Naive thymus-derived CD4-positive, alpha-beta T cell (primary cell): ENCODE data around the gene CDR2. TPM values are rescaled to one million over a fixed set of nuclear protein-coding genes. Genes with fewer than 3 reads are reported as not detected.
A peak's percentile ranks its signal among the peaks of the same experiment; 100 is the strongest.

Experiments used
- ATAC-seq: fragments of 150-1000 bp; cut with Tn5 transposase; 2 replicates; pipeline ENCODE4 v1.10.0; 2021; ENCODE audit warnings: mild to moderate bottlenecking, moderate library complexity
- CTCF ChIA-PET: fragments of 350-600 bp; sonication (Branson Sonifier 250); formaldehyde crosslinking; loops from one replicate; lab custom pipeline; 2021; ENCODE audit warnings: antibody characterized with exemption; lab: Charles Lee
- POLR2A ChIA-PET: fragments of 350-600 bp; sonication (Branson Sonifier 250); formaldehyde crosslinking; loops from one replicate; lab custom pipeline; 2021; ENCODE audit warnings: antibody characterized with exemption, inconsistent platforms; lab: Charles Lee
- DNase-seq, 9 donors: peaks; one replicate each; pipeline versions ENCODE4 v3.0.0 to v3.0.0-alpha.2; 2020 to 2022; ENCODE audit warnings: mixed read lengths in 1 of 9
- H3K27ac ChIP-seq: one replicate; pipeline ENCODE4 v1.7.0; 2013; ENCODE audit warnings: mild to moderate bottlenecking, low read depth, low read length, moderate library complexity
- H3K27me3 ChIP-seq, 2 donors: one replicate each; pipeline ENCODE4 v1.7.0; 2013; ENCODE audit warnings: low read length in 2 of 2, mild to moderate bottlenecking in 2 of 2, moderate library complexity in 2 of 2; ENCODE audit not compliant: control insufficient read depth in 2 of 2, insufficient read depth in 2 of 2
- H3K36me3 ChIP-seq, 3 experiments: 1 replicate in 2 of 3; 2 replicates in 1 of 3; pipeline ENCODE4 v1.7.0; 2013; ENCODE audit warnings: low read length in 3 of 3, mild to moderate bottlenecking in 3 of 3, moderate library complexity in 1 of 3; ENCODE audit not compliant: insufficient read depth in 3 of 3, control insufficient read depth in 2 of 3
- H3K4me1 ChIP-seq, 2 donors: one replicate each; pipeline ENCODE4 v1.7.0; 2013; ENCODE audit warnings: low read length in 2 of 2, mild to moderate bottlenecking in 2 of 2, moderate library complexity in 1 of 2; ENCODE audit not compliant: control insufficient read depth in 2 of 2, insufficient read depth in 2 of 2
- H3K4me3 ChIP-seq: 2 replicates; pipeline ENCODE4 v1.7.0; 2013; ENCODE audit warnings: mild to moderate bottlenecking, low read length
- H3K9me3 ChIP-seq, 3 experiments: 1 replicate in 2 of 3; 2 replicates in 1 of 3; pipeline ENCODE4 v1.7.0; 2013; ENCODE audit warnings: low read length in 3 of 3; ENCODE audit not compliant: control insufficient read depth in 2 of 3
- H3K27ac Mint-ChIP-seq, 9 donors: one replicate each; pipeline ENCODE4 v1.8.0; 2020 to 2022; ENCODE audit warnings: mixed read lengths in 9 of 9, mild to moderate bottlenecking in 8 of 9, moderate library complexity in 5 of 9, inconsistent platforms in 2 of 9
- H3K27me3 Mint-ChIP-seq, 5 donors: one replicate each; pipeline ENCODE4 v1.8.0; 2021 to 2022; ENCODE audit warnings: mixed read lengths in 5 of 5, mild to moderate bottlenecking in 1 of 5
- H3K36me3 Mint-ChIP-seq, 5 donors: one replicate each; pipeline ENCODE4 v1.8.0; 2020 to 2022; ENCODE audit warnings: mixed read lengths in 5 of 5, mild to moderate bottlenecking in 3 of 5, inconsistent platforms in 1 of 5
- H3K4me1 Mint-ChIP-seq, 7 donors: one replicate each; pipeline ENCODE4 v1.8.0; 2020 to 2022; ENCODE audit warnings: mixed read lengths in 7 of 7, mild to moderate bottlenecking in 3 of 7, inconsistent platforms in 1 of 7
- H3K4me3 Mint-ChIP-seq, 10 donors: one replicate each; pipeline ENCODE4 v1.8.0; 2020 to 2022; ENCODE audit warnings: mild to moderate bottlenecking in 10 of 10, mixed read lengths in 10 of 10, moderate library complexity in 6 of 10, inconsistent platforms in 2 of 10
- H3K9me3 Mint-ChIP-seq, 11 donors: one replicate each; pipeline ENCODE4 v1.8.0; 2020 to 2022; ENCODE audit warnings: mixed read lengths in 11 of 11, mild to moderate bottlenecking in 4 of 11, inconsistent platforms in 1 of 11, moderate library complexity in 1 of 11
- intact Hi-C, 2 donors: fragments of 100-400 bp; cut with micrococcal nuclease; formaldehyde crosslinking; loops; one replicate each; pipeline ENCODE4 v1.15.1; 2023
- polyA plus RNA-seq, 2 donors: library from polyadenylated mRNA; unstranded; fragments of 300-500 nt; fragmentation: Illumina TruSeq; gene quantifications; one replicate each; pipeline ENCODE4 v1.2.3, GENCODE V29; 2021
- total RNA-seq, 6 experiments: library from RNA in 5 of 6; stranded (reverse) in 5 of 6; gene quantifications; 1 replicate in 5 of 6; 2 replicates in 1 of 6; pipeline ENCODE4 v1.2.3 and lab custom pipeline; 2021 to 2026

The CDR2 gene
- total and polyA plus RNA-seq, 7 experiments from 2014 or later: 28.7 to 115 (median 66.0) TPM

DNA sequence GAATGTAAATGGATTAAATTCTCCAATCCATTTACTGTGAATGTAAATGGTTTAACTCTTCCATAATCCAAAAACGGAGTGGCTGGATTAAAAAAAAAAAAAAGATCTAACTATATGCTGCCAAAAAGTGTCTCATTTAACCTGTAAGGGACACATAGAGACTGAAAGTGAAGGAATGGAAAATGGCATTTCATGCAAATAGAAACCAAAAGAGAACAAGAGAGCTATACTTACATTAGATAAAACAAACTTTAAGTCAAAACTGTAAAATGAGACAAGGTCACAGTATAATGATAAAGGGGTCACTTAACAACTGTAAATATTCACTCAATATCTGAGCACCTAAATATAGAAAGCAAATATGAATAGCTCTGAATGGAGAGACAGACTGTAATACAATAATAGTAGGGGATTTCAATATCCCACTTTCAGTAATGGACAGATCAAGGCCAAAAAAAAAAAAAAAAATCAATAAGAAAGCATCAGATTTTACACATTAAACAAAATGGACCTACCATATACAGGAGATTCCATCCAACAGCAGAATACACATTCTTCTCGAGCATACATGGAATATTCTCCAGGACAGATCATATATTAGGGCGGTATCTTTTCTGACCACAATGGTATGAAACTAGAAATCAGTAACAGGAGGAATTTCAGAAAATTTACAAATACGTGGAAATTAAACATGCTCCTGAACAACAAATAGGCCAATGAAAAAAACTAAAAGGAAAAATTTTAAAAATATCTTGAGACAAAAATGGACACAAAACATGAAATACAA lies 36.4 kb downstream of the CDR2 start:
- Mint-ChIP-seq H3K4me1 (peaks cover 2 to 28% (median 26%) of the 10 kb centered on the region in 7 donors), H3K9me3 (peaks cover 11 to 72% (median 25%) of the 10 kb centered on the region in 11 donors), H3K36me3 (peaks cover 41 to 90% (median 89%) of the 10 kb centered on the region in 5 donors), H3K27me3 (no peaks in the 10 kb centered on the region), H3K4me3 (no peak overlapping the region), H3K27ac (peak overlapping the region in 7 of 9 donors; percentile 11 to 80 (median 23))
- no peak for ATAC-seq
- Histone ChIP-seq H3K27me3 (no peaks in the 10 kb centered on the region), H3K36me3 (peaks cover 19 to 37% (median 21%) of the 10 kb centered on the region in 3 experiments), H3K4me1 (no peaks in the 10 kb centered on the region), H3K9me3 (peaks cover 0 to 34% (median 7%) of the 10 kb centered on the region in 3 experiments), H3K4me3 (no peak overlapping the region), H3K27ac (no peak overlapping the region)
- intact Hi-C loops: loop anchor here in 1 of 2 donors (2.0 to 5.0 kb wide), 2 partner anchors 17 to 34 kb away; partner anchors contain the start of gene CDR2
- ChIA-PET CTCF (interaction anchor here (0.6 to 1.5 kb wide), 2 partner anchors 20 to 1147 kb away, joined by 4 to 6 read pairs; no protein-coding TSS in a partner anchor), POLR2A (interaction anchor here (1.0 to 3.4 kb wide), 4 partner anchors 20 to 35 kb away, joined by 3 to 19 read pairs (median 6); no protein-coding TSS in a partner anchor)
- DNase-seq: no peak

DNA sequence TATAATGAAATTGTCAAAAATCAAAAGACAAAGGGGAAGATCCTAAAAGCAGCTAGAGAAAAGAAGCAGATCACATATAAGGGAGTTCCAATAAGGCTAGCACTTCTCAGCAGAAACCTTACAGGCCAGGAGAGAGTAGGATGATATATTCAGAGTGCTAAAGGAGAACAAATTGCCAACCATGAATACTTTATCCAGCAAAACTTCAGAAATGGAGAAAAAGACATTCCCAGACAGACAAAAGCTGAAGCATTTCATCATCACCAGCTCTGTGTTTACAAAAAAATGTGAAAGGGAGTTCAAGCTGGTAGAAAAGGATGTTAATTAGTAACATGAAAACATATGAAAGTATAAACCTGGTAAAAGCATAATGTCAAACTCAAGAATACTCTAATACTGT lies 37.4 kb downstream of the CDR2 start:
- Mint-ChIP-seq H3K9me3 (peaks cover 11 to 70% (median 25%) of the 10 kb centered on the region in 11 donors), H3K27ac (peak overlapping the region in 1 of 9 donors; percentile 59), H3K27me3 (no peaks in the 10 kb centered on the region), H3K36me3 (peaks cover 45 to 89% (median 87%) of the 10 kb centered on the region in 5 donors), H3K4me1 (peaks cover 2 to 18% (median 17%) of the 10 kb centered on the region in 7 donors), H3K4me3 (peak overlapping the region in 1 of 10 donors; percentile 41)
- Histone ChIP-seq H3K27ac (no peak overlapping the region), H3K9me3 (peaks cover 0 to 34% (median 7%) of the 10 kb centered on the region in 3 experiments), H3K36me3 (peaks cover 19 to 46% (median 21%) of the 10 kb centered on the region in 3 experiments), H3K4me3 (no peak overlapping the region), H3K4me1 (no peaks in the 10 kb centered on the region), H3K27me3 (no peaks in the 10 kb centered on the region)
- DNase-seq: no peak
- ChIA-PET POLR2A (interaction anchor here (0.6 to 3.4 kb wide), 4 partner anchors 21 to 1437 kb away, joined by 3 to 19 read pairs (median 6); partner anchors contain the start of gene DCUN1D3), CTCF (interaction anchor here (1.2 to 1.5 kb wide), 2 partner anchors 18 to 21 kb away, joined by 3 to 6 read pairs; no protein-coding TSS in a partner anchor)
- intact Hi-C loops: loop anchor here in 1 of 2 donors (2.0 to 5.0 kb wide), 2 partner anchors 18 to 35 kb away; partner anchors contain the start of gene CDR2
- no peak for ATAC-seq

DNA sequence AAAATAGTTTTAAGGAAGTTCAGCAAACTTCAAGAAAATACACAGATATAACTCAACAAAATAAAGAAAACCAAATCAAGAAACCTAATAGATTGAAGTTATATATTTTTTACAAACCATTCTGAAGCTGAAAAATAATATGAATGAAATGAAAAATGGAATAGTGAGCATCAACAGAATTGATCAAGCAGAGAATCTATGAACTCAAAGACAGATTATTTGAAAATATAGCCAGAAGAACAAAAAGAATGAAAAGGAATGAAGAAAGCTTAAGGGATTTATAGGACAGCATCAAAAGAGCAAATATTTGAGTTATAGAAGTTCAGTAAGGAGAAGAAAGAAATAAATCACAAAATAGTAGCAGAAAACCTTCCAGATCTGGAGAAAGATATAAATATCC lies 37.8 kb downstream of the CDR2 start:
- ChIA-PET CTCF (interaction anchor here (1.2 to 1.5 kb wide), 2 partner anchors 17 to 22 kb away, joined by 3 to 6 read pairs; no protein-coding TSS in a partner anchor), POLR2A (interaction anchor here (1.7 to 3.4 kb wide), 2 partner anchors 21 to 37 kb away, joined by 6 to 19 read pairs; no protein-coding TSS in a partner anchor)
- Histone ChIP-seq H3K4me3 (no peak overlapping the region), H3K27me3 (no peaks in the 10 kb centered on the region), H3K27ac (no peak overlapping the region), H3K4me1 (no peaks in the 10 kb centered on the region), H3K36me3 (peaks cover 19 to 51% (median 21%) of the 10 kb centered on the region in 3 experiments), H3K9me3 (peaks cover 0 to 34% (median 7%) of the 10 kb centered on the region in 3 experiments)
- Mint-ChIP-seq H3K27me3 (no peaks in the 10 kb centered on the region), H3K9me3 (peaks cover 11 to 65% (median 25%) of the 10 kb centered on the region in 11 donors), H3K36me3 (peaks cover 45 to 90% (median 87%) of the 10 kb centered on the region in 5 donors), H3K4me1 (peaks cover 2 to 18% (median 13%) of the 10 kb centered on the region in 7 donors), H3K27ac (peak overlapping the region in 5 of 9 donors; percentile 10 to 59 (median 54)), H3K4me3 (peak overlapping the region in 1 of 10 donors; percentile 41)
- no peak for DNase-seq
- ATAC-seq: no peak
- intact Hi-C loops: loop anchor here in 1 of 2 donors (2.0 to 5.0 kb wide), 2 partner anchors 18 to 36 kb away; partner anchors contain the start of gene CDR2

DNA sequence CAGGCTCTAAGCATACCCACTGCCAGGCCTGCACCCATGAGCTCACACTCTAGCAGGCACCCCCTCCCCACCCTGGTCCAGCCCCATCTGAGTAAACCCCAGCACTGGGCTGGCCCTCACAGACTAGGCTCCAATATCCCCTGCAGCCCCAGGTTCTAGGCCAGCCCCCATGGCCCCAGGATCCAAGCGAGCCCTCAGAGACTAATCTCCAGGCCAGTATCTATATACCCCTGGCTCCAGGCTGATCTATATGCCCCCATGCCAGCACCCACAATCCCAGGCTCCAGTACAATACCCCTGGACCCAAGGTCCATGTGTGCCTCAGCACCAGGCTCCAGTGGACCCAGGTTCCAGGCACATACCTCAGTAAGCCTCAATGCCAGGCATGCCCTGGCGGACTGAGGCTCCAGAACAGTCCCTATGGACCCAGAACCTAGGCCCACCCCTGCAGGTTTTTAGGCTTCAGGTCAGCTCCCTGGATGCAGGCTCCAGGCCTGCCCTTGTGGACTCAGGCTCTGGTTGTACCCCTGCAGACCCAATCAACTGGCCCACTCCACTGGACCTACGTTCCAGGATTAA lies 38.7 kb downstream of the CDR2 start:
- ATAC-seq (peak; percentile 26), DNase-seq (no peak)
- Histone ChIP-seq H3K27ac (no peak overlapping the region), H3K4me1 (no peaks in the 10 kb centered on the region), H3K9me3 (peaks cover 0 to 27% (median 7%) of the 10 kb centered on the region in 3 experiments), H3K27me3 (no peaks in the 10 kb centered on the region), H3K4me3 (no peak overlapping the region), H3K36me3 (peaks cover 19 to 53% (median 21%) of the 10 kb centered on the region in 3 experiments)
- H3K27ac Mint-ChIP-seq: peak overlapping the region in 5 of 9 donors; percentile 43 to 58 (median 50)
- H3K4me3 Mint-ChIP-seq: peak overlapping the region in 1 of 10 donors; percentile 6
- H3K9me3 Mint-ChIP-seq: peaks cover 11 to 57% (median 25%) of the 10 kb centered on the region in 11 donors
- H3K4me1 Mint-ChIP-seq: peaks cover 2 to 24% (median 10%) of the 10 kb centered on the region in 7 donors
- no peaks in the 10 kb centered on the region for H3K27me3 Mint-ChIP-seq
- peaks cover 38 to 88% (median 85%) of the 10 kb centered on the region in 5 donors for H3K36me3 Mint-ChIP-seq
- intact Hi-C loops: loop anchor here in 1 of 2 donors (2.0 to 5.0 kb wide), 2 partner anchors 19 to 37 kb away; partner anchors contain the start of gene CDR2
- ChIA-PET POLR2A (interaction anchor here (0.7 to 1.0 kb wide), 2 partner anchors 10 to 24 kb away, joined by 3 to 4 read pairs; no protein-coding TSS in a partner anchor), CTCF (no interaction called here)

DNA sequence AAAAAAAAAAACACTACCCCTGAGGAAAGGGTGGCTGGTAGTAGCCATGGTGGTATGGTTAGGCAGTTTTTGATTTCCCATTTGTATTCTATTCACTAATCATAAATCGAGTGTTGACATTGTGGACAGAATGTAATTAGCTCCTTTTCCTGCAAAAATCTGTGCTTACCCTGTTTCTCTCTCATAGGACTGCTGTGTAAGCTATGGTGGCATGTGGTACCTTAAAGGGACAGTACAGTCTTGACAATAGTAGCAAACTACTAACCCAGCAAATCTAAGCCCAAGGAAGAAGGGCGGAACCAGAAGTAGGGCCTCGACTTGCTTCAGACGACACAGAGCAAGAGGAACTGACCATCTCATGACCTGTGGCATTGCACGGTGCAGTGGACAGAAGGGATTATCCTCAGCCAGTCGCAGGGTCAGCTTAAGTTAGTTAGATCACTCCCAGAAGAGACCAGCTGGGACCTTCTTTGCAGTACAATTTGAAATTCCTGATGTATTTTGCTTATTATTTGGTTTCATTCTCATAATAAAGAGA lies 40.9 kb downstream of the CDR2 start:
- Histone ChIP-seq H3K27me3 (no peaks in the 10 kb centered on the region), H3K27ac (no peak overlapping the region), H3K4me3 (no peak overlapping the region), H3K36me3 (peaks cover 19 to 63% (median 26%) of the 10 kb centered on the region in 3 experiments), H3K4me1 (no peaks in the 10 kb centered on the region), H3K9me3 (peaks cover 0 to 19% (median 7%) of the 10 kb centered on the region in 3 experiments)
- intact Hi-C loops: loop anchor here in 1 of 2 donors (5.0 kb wide), 1 partner anchor 39 kb away; the partner anchor contains the start of gene CDR2
- CTCF ChIA-PET: no interaction called here
- Mint-ChIP-seq H3K9me3 (peaks cover 5 to 36% (median 19%) of the 10 kb centered on the region in 11 donors), H3K4me1 (peaks cover 6 to 35% (median 16%) of the 10 kb centered on the region in 7 donors), H3K36me3 (peaks cover 33 to 86% (median 72%) of the 10 kb centered on the region in 5 donors), H3K27ac (peak overlapping the region in 5 of 9 donors; percentile 1 to 85 (median 56)), H3K27me3 (no peaks in the 10 kb centered on the region), H3K4me3 (no peak overlapping the region)
- DNase-seq (no peak), ATAC-seq (no peak)
- POLR2A ChIA-PET: no interaction called here
